ENCODE measurements around the gene IFNGR2. TPM values are rescaled to one million over a fixed set of nuclear protein-coding genes. Genes with fewer than 3 reads are reported as not detected.

Gene IFNGR2
- total and polyA plus RNA-seq, 2 of the 8 experiments (the other 6 are each of a cell fraction or from before 2014, with no cell fraction given), result 36.0 to 46.4 TPM

DNA sequence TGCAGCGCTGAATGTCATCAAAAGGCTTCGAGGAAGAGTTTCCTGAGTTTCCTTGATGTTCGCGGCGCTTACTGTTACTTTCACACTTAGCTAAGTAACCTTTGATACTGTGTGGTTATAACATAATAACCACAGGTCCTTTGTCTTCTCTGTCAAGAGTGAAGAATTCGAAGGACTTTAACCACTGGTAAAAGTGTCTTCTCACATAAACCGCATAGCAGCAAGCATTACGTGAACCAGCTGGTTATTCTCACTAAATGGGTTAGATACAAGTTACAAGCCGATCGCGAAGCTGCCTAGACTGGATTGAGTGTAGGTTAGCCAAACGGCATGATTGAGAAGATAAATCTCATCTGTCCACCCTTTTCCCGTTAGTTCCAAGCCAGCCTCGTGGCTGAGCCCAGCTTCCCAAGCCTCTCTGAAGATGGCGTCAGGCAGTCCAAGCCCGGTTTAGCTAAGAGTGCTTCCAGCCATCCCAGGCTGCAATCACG is 18.3 kb upstream of the IFNGR2 start (continued):
- TF ChIP-seq HDAC6 (IDR thresholded peaks at IDR 0.05; ENCODE audit: low read depth, low read length), result no peak
